KOPT-K1 (cell line): ENCODE results near the gene PIK3CB.
A peak's percentile ranks its signal among the peaks of the same experiment; 100 is the strongest.
"Not testable (repeated sequence)": the region's sequence is repeated elsewhere in the genome, so short reads cannot be mapped to it uniquely, and the experiment has no call there.

Source experiments
- H3K27ac ChIP-seq: fragments of 200-600 bp; sonication (generic); 2 replicates; pipeline ENCODE4 v1.5.1; 2016; ENCODE audit warnings: antibody characterized with exemption, mild to moderate bottlenecking, low read depth, low read length; ENCODE audit not compliant: poor library complexity, severe bottlenecking
- H3K36me3 ChIP-seq: fragments of 200-600 bp; sonication (generic); 2 replicates; pipeline ENCODE4 v1.5.1; 2017; ENCODE audit warnings: antibody characterized with exemption, mild to moderate bottlenecking, low read length, moderate library complexity; ENCODE audit not compliant: insufficient read depth
- H3K9me3 ChIP-seq: fragments of 200-600 bp; sonication (generic); 2 replicates; pipeline ENCODE4 v1.5.1; 2017; ENCODE audit warnings: antibody characterized with exemption, low read length, mild to moderate bottlenecking; ENCODE audit not compliant: insufficient read depth, poor library complexity, severe bottlenecking

Gene PIK3CB

GRCh38 chr3:138696666-138697370, 137.9 kb downstream of the PIK3CB start:
- Histone ChIP-seq H3K9me3 (no peaks in the 10 kb centered on the region), H3K36me3 (peaks cover 12% of the 10 kb centered on the region; the same call in 1 of the 2 replicates)

DNA sequence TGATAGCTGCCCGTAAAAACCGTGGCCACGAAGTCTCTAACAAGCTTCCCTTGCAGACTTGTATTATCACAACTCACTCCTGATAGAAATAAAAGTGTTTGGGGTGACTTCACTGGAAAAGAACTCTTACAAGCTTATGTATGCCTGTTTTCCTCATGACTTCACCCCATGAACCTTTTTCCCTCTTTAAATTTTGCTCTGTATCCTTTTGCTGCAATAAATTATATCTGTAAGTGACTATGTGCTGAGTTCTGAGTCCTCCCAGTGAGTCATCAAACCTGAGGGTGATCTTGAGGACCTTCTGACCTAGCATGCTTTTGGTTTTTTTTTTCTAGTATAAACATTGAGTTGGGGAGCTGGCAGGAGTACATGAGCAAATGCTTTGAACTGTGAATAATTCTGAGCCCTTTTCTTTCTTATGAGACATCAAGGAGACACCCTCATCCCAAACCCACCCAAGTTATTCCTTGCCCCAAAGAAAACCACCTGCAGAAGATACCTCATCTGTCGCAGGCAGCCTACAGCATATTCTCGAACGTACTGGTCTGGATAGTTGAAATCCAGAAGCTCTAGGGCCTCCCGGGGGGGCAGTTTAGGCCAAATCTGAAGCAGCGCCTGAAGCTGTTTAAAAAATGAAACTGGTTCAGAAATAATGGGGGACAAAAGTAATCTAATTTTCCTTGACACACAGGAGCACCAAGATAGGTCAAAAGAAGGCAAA, 140.3 kb downstream of the PIK3CB start:
- H3K36me3 ChIP-seq, result peaks cover 12% of the 10 kb centered on the region; the same call in 1 of the 2 replicates
- H3K9me3 ChIP-seq, result no peaks in the 10 kb centered on the region
- no peak overlapping the region for H3K27ac ChIP-seq

More at GRCh38 chr3:138696666-138697370, 137.9 kb downstream of the PIK3CB start:
- no peak overlapping the region for H3K27ac ChIP-seq

DNA sequence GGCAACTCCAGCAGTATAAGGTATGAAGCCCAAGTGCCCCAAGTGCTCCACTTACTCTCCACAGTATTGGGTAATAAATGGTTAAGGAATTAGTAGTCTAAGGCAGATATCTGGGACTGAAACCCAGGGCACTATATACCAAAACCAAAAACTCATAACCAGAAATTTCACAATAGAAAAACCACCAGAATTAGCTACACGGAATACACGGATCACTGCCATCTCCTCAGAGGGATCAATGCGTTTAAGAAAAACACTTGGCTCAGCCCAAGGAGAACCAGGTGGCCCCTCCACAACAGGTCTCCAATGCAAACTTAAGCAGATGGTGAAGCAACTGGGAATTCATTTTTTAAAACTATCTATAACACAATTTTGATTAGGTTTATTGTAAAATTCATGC, 142.6 kb downstream of the PIK3CB start:
- Histone ChIP-seq H3K36me3 (peaks cover 6% of the 10 kb centered on the region; the same call in 1 of the 2 replicates), H3K27ac (no peak overlapping the region), H3K9me3 (no peaks in the 10 kb centered on the region)

GRCh38 chr3:138691351-138691750, 143.4 kb downstream of the PIK3CB start:
- no peak overlapping the region for H3K27ac ChIP-seq
- peaks cover 6% of the 10 kb centered on the region; the same call in 1 of the 2 replicates for H3K36me3 ChIP-seq
- no peaks in the 10 kb centered on the region for H3K9me3 ChIP-seq

GRCh38 chr3:138690036-138690435, 144.7 kb downstream of the PIK3CB start:
- no peak overlapping the region for H3K27ac ChIP-seq
- peaks cover 6% of the 10 kb centered on the region; the same call in 1 of the 2 replicates for H3K36me3 ChIP-seq
- H3K9me3 ChIP-seq, result no peaks in the 10 kb centered on the region

- H3K36me3 ChIP-seq, result no peaks in the 10 kb centered on the region
- no peak overlapping the region for H3K27ac ChIP-seq
- H3K9me3 ChIP-seq, result no peaks in the 10 kb centered on the region
Measured at GRCh38 chr3:138688871-138689299, 145.8 kb downstream of the PIK3CB start.

GRCh38 chr3:138687236-138687635, 147.5 kb downstream of the PIK3CB start:
- no peak overlapping the region for H3K27ac ChIP-seq
- H3K9me3 ChIP-seq, result no peaks in the 10 kb centered on the region
- H3K36me3 ChIP-seq, result peaks cover 13% of the 10 kb centered on the region; the same call in 1 of the 2 replicates

DNA sequence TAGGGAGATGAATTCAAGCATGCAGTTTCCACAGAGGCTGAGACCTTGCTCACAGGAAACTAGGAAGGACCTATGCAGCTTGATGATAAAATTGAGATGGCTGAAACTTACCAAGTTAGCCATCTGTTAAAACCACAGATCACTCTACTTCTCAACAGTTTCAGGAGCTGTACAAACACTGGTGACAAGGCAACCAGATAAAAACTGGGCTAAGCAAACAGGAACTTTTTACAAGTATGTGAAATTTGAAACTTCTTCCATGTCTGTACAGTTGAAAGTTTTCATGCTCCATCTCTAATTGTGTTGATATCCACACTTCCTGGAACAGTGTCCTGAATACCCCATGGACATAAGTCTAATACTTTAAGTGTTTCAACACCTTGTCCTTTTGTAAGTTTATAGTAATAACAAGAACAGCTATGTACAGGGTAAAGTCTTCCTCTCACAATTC, 147.9 kb downstream of the PIK3CB start:
- H3K9me3 ChIP-seq, result no peaks in the 10 kb centered on the region
- peak overlapping the region; percentile 15 for H3K27ac ChIP-seq
- H3K36me3 ChIP-seq, result peaks cover 16% of the 10 kb centered on the region; the same call in 1 of the 2 replicates

- Histone ChIP-seq H3K9me3 (no peaks in the 10 kb centered on the region), H3K36me3 (peaks cover 24% of the 10 kb centered on the region), H3K27ac (no peak overlapping the region)
Measured at GRCh38 chr3:138684396-138684795, 150.3 kb downstream of the PIK3CB start.

DNA sequence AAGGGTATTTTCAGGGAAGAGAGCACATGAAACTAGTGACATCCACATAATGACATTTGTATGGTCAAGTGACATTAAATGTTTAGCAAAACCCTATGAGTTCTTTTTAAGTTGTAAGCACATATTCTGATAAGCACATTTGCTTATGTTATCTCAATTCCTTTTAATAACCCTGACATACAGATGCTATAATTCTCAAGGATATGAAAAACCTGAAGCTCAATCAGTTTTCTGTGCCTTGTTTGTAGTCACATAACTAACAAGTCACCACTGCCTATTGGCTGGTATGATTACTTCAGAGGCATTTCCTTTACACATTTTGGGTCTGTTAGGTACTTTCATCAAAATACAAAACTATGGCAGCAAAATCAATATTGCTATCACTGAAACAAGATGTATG, 152.1 kb downstream of the PIK3CB start:
- Histone ChIP-seq H3K36me3 (peaks cover 24% of the 10 kb centered on the region), H3K9me3 (no peaks in the 10 kb centered on the region), H3K27ac (no peak overlapping the region)

DNA sequence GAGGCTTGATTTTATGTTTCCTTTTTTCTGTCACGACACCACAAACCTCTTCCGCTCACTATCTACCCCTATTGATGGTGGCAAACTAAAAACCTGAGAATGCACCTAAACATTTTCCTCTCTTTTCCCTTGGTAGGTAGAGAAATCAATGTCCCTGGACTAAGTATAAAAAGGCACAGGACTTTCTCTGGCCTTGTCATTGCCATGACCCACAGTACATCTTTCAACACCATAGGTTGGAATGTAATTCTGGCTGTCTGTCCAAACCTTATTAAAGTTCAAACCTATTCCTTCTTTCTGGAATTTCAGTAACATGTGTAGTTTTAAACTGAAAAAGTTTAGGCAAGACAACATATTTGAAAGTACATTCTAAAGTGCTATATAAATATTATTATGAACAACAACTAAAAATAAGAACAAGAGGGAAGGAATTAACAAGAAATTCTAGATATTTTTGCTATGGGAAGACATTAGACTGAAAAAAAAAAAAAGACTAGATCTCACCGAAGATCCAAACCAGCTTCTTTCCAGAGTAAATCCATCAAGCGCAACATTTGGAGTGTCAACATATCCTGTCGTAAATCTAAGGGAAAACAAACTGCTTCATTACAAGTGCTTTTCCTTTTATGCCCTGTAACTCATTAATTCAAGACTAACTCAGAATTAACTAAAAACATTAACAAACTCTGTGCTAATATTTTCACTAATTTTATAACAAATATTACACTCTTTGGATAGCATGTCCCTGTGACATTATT, 153.1 kb downstream of the PIK3CB start:
- Histone ChIP-seq H3K36me3 (peaks cover 30% of the 10 kb centered on the region), H3K9me3 (peaks cover 6% of the 10 kb centered on the region), H3K27ac (no peak overlapping the region)

GRCh38 chr3:138680974-138681373, 153.8 kb downstream of the PIK3CB start:
- not testable (repeated sequence) for H3K27ac ChIP-seq
- H3K36me3 ChIP-seq, result peaks cover 36% of the 10 kb centered on the region
- H3K9me3 ChIP-seq, result peaks cover 13% of the 10 kb centered on the region

- Histone ChIP-seq H3K27ac (no peak overlapping the region), H3K36me3 (peaks cover 43% of the 10 kb centered on the region), H3K9me3 (peaks cover 27% of the 10 kb centered on the region)
Measured at GRCh38 chr3:138678874-138679392, 155.8 kb downstream of the PIK3CB start.

GRCh38 chr3:138678086-138678485, 156.6 kb downstream of the PIK3CB start:
- H3K9me3 ChIP-seq, result peaks cover 27% of the 10 kb centered on the region
- H3K27ac ChIP-seq, result no peak overlapping the region
- H3K36me3 ChIP-seq, result peaks cover 38% of the 10 kb centered on the region

GRCh38 chr3:138675393-138675792, 159.3 kb downstream of the PIK3CB start:
- Histone ChIP-seq H3K27ac (no peak overlapping the region), H3K9me3 (peaks cover 27% of the 10 kb centered on the region), H3K36me3 (peaks cover 19% of the 10 kb centered on the region; the same call in 1 of the 2 replicates)
